Measurements from ENCODE around the gene ARHGAP24.

GRCh38 chr4:85544751-85545150, 69.8 kb downstream of the ARHGAP24 start:
- TF ChIP-seq REST (IDR thresholded peaks at IDR 0.05; ENCODE audit: unreplicated experiment), result no peak
- TF ChIP-seq CTCF (conservative IDR thresholded peaks at IDR 0.05; ENCODE audit: low read depth in 2 of 2), result no peak
- TF ChIP-seq EZH2 (IDR thresholded peaks at IDR 0.05; ENCODE audit: low read depth, unreplicated experiment), result no peak
- no peak for TF ChIP-seq POLR2AphosphoS5 (IDR thresholded peaks at IDR 0.05; ENCODE audit: low read depth)
- TF ChIP-seq EZH2phosphoT487 (IDR thresholded peaks at IDR 0.05; ENCODE audit: unreplicated experiment), result no peak
- TF ChIP-seq CREB1 (CRISPR knock-in tag; IDR thresholded peaks at IDR 0.05; ENCODE audit: low read depth), result no peak
- no peak for TF ChIP-seq ETS1 (IDR thresholded peaks at IDR 0.05)
- no peak for TF ChIP-seq NANOG (IDR thresholded peaks at IDR 0.05; ENCODE audit: borderline replicate concordance)
- TF ChIP-seq ZNF331 (CRISPR knock-in tag; IDR thresholded peaks at IDR 0.05; ENCODE audit: low read depth), result no peak
- no peak for TF ChIP-seq ZNF114 (CRISPR knock-in tag; IDR thresholded peaks at IDR 0.05)
